Measurements from ENCODE around the gene MGP.

DNA sequence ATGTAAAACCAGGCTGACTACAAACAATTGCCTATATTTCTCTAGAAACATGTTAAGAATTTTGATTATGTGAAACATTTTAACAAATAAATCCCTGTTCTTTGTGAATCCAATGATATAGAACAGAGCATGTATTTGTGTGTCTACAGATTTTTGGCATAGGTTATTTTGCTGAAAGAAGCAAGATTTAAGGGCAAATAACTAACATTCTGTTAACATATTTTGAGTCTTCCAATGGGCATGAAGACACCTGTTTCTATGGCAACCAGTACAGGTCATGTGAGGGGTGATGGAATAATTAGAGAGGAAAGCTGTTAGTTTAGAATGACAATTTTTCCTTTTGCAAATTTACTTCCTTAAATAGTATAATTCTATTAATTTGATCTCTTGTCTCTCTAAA, 51.1 kb downstream of the MGP start:
- TF ChIP-seq, protein P1, sequence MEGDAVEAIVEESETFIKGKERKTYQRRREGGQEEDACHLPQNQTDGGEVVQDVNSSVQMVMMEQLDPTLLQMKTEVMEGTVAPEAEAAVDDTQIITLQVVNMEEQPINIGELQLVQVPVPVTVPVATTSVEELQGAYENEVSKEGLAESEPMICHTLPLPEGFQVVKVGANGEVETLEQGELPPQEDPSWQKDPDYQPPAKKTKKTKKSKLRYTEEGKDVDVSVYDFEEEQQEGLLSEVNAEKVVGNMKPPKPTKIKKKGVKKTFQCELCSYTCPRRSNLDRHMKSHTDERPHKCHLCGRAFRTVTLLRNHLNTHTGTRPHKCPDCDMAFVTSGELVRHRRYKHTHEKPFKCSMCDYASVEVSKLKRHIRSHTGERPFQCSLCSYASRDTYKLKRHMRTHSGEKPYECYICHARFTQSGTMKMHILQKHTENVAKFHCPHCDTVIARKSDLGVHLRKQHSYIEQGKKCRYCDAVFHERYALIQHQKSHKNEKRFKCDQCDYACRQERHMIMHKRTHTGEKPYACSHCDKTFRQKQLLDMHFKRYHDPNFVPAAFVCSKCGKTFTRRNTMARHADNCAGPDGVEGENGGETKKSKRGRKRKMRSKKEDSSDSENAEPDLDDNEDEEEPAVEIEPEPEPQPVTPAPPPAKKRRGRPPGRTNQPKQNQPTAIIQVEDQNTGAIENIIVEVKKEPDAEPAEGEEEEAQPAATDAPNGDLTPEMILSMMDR (conservative IDR thresholded peaks at IDR 0.05) = no peak
- TF ChIP-seq ZFX (IDR thresholded peaks at IDR 0.05) = no peak

Measured in C4-2B (cell line).